Non-pigmented ciliary epithelial cell (primary cell): Measurements from ENCODE around the gene GPHN.

Experiments
- DNase-seq: peaks from one replicate; pipeline ENCODE4 v3.0.0-alpha.2; 2010; ENCODE audit warnings: low read depth

The GPHN gene

DNA sequence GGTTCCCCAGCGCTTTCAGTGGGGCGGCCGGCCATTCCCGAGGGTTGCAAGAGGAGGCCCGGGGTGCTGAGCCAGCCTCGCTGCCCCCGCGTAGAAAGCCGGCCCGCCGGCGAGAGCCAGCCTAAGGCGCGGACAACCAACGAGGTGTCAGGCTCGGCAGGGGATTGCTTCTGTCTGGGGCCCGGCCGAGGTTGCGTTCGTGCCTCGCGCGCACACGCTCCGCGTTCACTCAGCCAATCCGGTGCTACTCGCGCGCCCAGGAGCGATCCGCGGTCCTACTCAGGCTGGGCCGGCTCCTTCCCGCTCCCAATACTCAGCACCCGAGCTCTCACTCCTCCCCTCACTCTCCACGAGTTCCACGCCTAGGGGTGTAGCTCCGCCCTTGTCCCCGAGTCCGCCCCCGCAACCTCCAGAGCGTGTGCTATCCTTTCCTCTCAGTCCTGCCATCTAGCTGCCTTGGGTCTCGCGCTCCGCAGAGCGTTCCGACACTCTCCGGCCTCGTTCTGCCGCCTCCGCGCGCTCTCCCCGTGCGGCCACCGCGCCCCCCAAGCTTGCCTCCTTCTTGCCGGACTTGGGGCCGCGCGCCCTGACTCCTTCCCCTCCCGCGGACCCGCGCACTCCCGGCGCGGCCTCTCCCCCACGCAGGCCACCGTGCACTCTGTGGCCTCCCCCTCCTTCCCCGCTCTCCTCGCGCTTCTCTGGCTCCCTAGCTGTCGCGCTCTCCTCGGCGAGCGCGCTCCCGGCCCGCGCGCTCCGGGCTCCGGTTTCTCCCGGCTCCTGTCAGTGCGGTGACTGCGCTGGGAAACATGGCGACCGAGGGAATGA is at the start of gene GPHN:
Gene GPHN (plus strand): TSS at position 426 of the 825 bp plus-strand sequence.
- DNase-seq: peak; percentile 97

DNA sequence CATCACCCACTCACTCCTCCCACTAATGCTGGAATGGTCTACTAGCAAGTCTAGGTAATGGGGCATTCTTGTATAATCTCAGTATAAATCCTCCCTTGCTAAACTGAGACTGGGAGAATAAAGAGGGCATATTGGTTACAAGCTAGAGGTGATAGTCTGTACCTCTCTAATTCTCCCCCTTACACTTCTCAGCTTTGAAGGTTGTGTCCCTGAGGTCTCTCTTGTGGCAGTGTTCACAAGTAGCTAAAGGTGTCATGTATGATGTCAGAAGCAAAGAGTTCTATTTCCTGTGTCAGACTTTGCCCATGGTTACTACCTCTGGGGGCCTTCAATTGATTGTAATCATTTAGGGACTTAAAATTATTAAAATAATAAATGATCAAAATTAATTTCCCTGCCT is 48.3 kb upstream of the GPHN start:
- DNase-seq: no peak

DNA sequence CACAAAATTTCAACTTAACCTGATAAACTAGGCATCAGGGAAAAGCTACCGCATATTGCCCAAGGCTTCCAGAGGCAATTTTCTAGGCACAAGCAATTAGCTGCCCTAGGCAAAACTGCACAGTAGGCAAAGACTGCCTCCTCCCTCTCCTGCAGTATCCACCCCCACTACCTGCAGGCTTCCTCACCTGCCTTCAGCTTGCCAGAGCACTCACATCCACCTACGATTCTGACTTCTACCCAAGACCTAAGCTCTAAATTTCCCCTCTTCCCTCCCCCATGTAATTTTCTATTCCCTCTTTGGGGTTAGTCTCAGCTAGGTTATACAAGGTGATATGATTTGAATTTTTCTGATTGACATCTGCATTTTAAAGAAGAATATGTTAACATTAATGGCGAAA is 43.7 kb upstream of the GPHN start:
- DNase-seq: no peak

DNA sequence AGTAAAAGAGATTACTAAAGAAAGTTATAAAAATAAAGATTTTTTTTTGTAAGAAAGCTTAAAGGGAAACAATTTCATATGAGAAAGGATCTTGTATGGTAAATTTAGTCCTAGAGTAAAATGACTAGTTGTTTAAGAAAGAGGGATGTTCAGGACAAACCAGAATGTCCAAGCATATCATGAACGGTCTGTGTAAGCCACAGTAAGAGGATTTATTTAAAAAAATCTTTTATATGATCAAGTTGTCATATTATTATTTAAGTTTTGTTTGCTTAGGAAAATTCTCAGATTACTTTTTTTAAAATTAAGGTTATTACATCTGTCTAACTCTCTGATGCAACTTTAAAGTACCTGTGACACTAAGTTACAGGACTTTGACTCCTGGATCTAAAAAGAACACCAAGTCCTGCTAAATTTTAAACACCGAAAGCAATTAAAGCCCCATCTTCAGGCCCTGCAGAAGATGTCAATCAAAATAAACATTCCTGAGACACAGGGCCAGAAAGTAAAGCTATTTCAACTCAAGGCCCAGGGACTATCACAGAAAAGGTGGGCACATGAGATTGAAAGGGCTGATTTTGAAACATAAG is 39.1 kb upstream of the GPHN start:
- no peak for DNase-seq

DNA sequence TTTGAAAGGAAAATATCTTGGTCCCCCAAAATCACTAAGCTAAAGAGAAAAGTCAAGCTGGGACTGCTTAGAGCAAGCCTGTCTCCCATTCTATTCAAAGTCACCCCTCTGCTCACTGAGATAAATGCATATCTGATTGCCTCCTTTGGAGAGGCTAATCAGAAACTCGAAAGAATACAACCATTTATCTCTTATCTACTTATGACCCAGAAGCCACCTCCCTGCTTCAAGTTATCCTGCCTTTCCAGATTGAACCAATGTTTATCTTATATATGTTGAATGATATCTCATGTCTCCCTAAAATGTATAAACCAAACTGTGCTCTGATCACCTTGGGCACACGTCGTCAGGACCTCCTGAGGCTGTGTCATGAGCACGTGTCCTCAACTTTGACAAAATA is 36.4 kb upstream of the GPHN start:
- no peak for DNase-seq

DNA sequence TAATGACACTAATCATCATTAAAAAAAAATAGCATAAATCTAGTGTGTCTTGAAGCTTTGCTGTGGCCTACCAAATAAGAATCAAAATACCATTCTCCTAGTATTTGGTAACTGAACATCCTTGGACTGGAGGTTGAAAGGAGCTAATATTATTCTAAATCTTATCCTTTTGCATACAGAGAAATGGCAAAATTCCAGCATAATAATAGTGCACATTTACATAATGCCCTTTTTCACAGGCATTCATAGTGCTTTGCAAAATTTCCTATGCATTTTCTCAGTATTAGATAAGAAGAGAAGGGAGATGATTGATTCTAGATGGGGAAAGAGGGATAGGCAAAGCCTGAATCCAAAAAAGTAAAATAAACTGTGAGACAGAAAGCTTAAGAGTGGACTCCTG is 35.7 kb upstream of the GPHN start:
- no peak for DNase-seq

DNA sequence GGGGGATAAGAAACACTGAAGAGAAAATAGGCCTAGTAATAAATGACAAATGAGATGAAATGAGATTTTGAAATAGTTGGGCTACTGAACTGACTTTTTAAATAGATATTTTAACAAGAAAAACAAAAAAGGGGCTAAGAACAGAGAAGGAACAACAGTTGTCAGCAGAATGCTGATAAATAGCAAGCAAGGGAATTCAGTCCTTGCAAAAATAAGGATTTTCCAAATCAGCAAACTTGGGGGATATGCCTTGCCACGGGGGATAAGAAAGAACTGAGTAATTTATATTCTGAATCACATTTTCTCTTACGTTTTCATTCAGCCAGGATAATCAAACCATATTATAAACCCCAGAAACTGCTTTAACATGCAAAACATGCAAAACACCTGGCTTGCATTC is 34.7 kb upstream of the GPHN start:
- DNase-seq: no peak

DNA sequence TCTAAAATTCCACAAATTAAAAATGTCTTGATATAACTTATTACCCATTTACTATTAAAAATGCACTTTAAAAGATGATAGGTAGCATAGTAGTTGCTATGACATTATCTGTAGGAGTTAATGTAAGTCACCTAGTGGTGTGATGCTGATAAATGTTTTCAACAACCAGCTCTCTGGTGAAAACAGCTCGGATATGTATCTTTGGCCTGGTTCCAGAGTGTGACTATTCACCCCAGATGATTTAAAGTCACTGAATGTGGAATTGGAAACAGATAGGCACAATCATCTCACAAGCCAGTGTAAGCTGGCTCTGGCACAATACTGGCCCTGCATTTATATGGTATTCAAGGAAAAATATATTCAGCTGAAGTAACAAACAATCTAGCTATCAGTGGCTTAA is 31.0 kb upstream of the GPHN start:
- peak; percentile 11 for DNase-seq

DNA sequence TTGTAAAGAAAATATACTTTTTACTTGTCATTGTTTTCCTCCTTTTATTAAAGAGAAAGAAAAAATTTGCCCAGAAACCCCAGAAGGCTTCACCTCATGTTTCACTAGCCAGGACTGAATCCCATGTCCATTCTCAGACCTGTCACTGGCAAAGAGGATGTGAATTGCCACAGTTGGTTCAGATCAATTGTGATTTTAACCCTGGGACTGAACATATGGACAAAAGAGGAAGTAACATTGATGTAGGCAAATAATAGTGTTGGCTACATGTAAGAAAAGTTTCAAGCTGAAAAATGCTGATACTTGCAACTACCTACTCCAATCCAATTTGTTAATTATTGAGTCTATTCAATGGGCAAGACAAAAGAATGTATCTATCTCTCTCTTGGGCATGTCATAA is 30.4 kb upstream of the GPHN start:
- DNase-seq: no peak

DNA sequence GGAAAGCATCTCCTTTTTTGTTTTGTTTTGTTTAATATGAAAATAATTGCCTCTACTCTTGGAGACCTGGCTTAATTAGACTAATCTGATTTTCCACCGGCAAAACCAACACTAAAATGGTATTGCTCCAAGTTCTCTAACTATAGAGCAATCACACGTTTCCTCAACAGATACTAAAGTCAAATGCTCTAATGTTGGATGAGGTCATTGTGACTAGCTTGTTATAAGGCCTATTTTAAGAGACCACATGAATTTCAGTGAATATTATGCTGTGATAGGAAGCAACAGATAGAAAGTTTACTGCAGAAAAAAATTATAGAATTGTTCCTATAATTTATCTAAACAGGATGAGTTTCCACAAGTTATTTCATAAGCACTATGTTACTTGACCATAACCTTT is 25.1 kb upstream of the GPHN start:
- no peak for DNase-seq

DNA sequence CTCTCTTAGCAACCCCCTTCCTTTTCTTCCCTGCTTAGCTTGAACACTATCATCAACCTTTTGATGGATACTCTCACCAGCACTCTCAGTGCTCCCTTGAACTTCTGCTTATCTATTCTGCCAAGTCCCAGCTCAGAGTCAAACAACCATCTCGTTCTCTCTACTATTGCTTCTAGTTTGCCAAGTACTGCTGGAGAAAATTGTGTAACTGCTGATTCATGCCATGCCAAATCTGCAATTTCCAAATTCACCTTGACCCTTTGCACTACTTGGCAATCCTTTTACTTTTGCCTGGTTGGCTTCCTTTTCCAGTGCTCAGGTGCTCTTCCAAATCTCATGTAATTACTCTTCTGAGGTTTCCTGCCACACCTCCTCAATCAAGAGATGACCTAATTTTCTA is 24.6 kb upstream of the GPHN start:
- no peak for DNase-seq

DNA sequence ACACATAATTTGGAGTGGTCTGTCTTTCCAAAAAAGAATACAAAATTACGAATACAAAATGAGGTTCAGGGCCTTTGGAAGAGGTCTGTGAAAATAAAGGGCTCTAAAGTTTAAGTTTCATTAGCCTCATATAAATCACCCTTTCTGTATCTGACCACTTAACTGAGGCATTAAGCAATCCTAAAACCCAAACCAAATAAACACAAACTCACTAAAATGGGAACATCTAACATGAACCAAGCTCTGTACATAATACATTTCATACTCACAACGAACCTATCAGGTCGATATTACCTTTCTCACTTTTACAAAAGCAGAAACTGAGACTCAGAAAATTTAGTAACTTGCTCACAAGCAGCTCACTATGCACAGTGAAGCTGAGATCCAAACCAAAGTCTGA is 22.9 kb upstream of the GPHN start:
- no peak for DNase-seq

DNA sequence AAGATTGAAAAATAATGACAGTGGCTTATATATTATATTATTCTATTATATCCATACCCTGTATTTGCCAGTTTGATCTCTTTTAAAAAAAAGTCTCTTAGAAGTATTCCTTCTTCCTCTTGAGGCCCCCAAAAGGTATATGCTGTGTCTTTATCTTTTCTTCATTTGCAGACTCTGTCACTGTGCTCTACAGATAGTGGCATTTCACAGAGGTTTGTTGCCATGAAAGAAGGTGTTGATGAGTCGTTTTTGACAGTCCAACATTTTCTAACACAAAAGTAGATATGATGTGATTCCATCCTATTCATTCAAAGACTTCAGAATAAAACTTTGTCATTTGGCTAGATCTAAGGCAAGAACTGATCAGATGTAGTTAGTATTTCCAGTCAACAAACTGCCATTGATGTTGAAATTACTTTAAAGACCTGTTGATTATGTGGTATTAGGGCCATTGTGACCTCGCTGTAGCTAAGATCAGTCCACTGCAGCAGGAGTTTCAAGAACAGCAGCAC is 22.0 kb upstream of the GPHN start, which contains the start of gene CCDC196:
Gene CCDC196 (plus strand): TSS at position 462 of the 512 bp plus-strand sequence. CDS start 132 bp downstream, outside the sequence.
- DNase-seq: no peak

DNA sequence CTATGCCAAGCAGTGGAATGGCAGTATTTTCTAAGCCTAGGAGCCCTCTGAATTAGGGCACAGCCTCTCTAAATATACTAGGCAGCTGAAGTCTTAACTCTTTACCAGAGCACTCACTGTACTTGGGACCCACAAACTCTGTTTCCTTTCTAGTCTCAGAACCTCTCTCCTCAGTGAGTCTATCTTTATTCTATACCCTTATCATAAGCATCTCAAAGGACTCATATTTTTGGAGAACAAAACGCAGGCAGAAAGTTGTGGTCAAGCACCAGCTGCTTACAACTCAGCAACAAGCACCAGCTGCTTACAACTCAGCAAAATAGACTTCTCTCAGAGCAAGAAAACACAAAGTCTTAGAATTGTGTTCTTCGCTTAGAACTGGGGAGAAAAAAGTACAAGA is 20.8 kb upstream of the GPHN start:
- DNase-seq: no peak

DNA sequence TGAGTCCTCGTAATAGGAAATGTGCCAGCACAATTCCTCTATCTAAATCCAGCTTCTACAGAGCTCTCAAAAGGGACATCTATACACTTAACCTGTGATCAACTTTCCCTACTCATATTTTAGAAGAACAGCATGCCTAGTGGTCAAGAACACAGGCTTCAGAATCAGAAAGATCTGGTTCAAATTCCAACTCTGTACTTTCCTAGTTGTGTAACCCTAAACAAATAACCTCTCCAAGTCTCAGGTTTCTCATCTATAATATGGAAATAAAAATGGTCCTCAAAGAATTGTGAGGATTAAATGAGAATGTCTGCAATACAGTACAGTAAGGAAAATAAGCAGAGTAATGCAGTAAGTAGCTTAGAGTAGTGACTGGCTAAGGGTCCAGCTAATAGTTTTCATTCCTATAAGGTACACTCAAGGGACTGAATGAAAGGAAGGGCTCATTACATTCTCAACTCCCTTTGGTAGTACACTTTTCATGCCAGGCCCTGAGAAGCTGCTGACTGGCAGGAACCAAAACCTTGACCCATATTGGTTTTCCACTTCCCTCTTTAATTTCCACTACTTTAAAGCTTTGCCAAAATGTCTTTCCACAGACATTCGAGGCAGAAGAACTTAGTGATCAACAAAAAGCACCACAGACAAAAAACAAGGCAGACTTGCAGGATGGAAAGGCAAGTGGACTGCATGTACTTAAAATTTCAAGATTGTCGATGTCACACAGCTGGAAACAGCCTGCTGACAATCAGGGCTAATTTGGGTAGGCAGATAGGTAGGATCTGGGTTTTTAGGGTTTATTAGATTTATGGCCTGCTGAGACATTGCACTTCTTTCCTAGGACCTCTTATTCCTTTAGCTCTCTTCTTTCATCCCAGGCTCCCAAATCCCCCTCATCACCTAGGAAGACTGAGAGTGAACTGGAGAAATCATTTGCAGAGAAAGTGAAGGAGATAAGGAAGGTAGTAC is 17.5 kb upstream of the GPHN start:
- no peak for DNase-seq

DNA sequence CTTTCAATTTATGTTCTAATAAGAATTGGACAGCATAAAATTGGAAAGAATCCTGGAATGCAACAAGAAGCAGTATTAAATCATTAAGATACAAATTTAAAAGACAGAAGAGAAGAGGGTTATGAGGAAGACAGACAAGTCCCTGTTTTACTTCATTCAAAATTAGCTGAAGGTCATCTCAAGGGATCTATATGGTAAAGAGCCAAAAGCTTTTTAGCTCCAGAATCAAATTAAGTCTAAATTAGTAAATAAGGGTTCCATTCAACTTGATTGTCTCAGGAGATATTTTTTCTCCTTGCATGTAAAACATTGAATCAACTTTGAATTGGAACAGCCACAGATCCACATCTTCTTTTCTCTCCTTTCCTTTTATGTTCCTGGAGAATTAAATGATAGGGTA is 14.2 kb upstream of the GPHN start:
- DNase-seq: no peak

DNA sequence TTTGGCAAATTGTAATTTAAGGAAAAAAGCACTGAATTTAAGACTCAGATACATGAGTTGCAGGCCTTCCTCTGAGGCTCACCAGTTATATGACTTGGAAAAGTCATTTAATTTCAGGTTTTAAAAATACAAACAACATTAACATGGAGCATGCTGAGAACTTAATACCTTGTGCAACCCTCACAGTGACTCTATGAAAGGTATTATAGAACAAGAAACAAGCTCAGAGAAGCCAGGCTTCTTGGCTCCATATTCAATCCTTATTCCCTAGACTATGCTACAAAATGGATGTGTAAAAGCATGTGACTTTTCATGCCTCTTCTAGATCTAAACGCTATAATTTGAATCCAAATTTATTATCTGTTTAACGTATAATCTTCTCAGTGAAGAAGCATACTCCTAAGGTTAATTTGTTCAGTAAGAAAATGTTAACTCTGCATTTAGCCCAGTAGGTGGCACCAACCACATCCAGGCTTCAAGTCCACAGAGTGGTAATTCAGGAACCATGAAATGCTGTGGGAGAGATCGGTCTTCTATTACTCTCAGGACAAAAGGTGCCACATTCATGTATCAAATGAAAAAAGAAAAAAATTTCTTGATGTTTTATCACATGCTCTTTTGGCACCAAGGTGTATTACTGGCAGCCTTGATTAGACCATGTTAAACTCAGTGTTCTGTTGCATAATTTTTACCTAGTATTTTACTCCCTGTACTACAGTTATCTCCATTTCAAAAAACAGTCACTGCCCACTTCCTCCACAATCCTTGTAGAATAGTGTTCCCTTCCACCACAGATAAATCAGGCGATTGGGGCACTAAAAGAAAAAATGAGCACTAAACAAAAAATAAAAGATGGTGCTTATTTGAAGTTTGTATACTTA is 12.5 kb upstream of the GPHN start:
- no peak for DNase-seq

DNA sequence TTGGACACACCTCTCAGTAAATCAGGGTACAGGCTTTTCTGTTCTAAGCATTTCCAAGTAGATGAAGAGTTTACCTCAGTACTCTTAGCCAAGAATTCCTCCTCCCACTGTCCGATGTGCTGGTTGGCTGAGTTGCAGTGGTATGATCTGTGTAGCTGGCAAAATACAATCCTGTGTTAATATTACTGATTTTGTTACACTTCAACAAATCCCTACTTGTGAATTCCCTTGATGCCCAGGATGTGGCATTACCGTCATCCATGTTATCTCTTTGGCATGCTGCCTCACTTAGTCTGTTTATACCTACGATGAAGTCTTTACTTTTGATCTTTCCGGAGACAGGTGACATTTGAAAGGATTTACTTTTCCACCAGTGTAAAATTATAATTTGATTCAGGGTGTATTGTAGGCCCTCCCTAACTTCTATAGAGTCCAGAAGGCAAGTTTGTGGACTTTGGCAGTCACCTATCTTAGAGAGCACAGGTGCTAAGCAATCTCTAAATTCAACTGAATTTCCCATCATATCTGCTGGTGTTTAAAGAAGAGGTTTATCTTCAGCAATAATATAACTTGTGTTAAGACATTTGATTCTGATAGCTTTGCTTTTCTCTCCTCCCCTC is 11.6 kb upstream of the GPHN start:
- DNase-seq: no peak

DNA sequence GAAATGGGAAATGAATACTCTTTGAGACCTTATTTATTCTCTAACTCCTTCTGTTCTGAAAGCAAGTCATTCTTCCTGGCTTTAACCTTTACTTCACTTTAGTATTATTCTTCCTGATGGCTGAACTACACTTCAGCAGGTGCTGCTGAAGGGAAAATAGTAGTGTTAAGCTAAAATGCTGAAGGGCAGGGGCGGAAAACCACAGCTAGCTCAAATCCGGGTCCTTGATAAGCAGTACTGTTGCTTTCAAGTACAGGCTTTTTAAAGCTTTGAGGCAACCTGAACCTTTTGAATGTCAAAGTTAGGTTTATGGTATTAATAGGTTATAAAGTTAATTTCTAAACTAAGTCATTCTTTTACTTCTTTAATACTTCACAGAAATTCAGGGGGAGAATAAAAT is 11.0 kb upstream of the GPHN start:
- DNase-seq: no peak

DNA sequence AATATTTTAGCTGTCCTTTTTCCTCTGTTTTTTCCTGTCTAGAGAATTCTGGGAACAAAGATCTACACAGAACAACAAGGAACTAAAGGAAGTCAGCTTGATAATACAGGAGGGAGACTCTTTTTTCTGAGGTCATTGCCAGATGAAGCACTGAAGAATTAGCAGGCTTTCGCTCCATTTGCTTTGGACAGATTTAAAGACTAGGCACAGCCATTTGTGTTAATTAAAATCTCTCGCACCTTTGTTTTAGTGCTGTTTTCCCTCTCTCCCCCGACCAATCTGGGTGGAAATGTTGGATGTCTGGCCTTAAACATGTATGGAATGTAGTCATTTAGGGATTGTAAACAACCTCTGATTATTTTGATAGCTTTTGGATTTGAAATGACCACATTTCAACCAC is 9.6 kb upstream of the GPHN start:
- no peak for DNase-seq

DNA sequence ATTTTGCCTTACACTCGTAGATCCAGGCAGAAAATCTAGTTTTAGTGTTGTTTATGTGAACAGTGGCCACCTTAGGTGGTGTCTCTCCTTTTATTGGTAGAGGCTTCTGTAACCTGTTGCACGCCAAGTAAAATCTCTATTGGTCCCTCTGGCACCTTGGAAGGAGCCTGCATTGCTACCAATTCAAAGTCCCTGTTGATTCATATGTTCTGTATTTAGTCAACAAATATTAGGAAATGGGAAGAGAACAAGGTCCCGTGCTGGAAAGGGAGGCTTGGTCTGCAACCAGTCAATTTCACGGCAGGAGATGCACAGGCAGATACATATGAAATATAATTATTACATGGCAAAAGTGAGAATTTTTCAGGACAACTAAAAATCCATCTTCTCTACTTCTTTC is 6.4 kb upstream of the GPHN start:
- DNase-seq: no peak
